ENCODE data around the gene ARID1B.

DNA sequence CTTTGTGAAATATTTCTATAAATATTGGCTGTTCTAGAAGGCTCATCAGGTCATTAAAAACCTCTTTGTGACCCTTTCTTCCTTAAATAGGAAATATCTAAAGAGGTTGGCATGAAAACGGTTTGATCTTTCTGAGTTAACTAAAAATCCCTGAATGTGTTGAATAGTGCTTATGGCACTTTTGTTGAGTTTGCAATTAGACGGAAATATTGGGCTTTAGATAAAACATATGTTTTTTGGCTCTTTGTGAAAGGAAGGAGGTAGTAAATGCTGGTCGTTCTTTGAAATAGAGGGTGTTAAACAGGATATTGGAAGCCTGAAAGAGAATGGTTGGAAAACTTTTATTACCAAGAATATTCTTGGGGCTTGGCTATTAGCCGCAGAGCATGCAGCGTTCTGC, 163.0 kb downstream of the ARID1B start:
- TF ChIP-seq, protein P1, sequence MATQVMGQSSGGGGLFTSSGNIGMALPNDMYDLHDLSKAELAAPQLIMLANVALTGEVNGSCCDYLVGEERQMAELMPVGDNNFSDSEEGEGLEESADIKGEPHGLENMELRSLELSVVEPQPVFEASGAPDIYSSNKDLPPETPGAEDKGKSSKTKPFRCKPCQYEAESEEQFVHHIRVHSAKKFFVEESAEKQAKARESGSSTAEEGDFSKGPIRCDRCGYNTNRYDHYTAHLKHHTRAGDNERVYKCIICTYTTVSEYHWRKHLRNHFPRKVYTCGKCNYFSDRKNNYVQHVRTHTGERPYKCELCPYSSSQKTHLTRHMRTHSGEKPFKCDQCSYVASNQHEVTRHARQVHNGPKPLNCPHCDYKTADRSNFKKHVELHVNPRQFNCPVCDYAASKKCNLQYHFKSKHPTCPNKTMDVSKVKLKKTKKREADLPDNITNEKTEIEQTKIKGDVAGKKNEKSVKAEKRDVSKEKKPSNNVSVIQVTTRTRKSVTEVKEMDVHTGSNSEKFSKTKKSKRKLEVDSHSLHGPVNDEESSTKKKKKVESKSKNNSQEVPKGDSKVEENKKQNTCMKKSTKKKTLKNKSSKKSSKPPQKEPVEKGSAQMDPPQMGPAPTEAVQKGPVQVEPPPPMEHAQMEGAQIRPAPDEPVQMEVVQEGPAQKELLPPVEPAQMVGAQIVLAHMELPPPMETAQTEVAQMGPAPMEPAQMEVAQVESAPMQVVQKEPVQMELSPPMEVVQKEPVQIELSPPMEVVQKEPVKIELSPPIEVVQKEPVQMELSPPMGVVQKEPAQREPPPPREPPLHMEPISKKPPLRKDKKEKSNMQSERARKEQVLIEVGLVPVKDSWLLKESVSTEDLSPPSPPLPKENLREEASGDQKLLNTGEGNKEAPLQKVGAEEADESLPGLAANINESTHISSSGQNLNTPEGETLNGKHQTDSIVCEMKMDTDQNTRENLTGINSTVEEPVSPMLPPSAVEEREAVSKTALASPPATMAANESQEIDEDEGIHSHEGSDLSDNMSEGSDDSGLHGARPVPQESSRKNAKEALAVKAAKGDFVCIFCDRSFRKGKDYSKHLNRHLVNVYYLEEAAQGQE (tag by site-specific recombination; IDR thresholded peaks at IDR 0.05) = no peak
- TF ChIP-seq, protein P2, sequence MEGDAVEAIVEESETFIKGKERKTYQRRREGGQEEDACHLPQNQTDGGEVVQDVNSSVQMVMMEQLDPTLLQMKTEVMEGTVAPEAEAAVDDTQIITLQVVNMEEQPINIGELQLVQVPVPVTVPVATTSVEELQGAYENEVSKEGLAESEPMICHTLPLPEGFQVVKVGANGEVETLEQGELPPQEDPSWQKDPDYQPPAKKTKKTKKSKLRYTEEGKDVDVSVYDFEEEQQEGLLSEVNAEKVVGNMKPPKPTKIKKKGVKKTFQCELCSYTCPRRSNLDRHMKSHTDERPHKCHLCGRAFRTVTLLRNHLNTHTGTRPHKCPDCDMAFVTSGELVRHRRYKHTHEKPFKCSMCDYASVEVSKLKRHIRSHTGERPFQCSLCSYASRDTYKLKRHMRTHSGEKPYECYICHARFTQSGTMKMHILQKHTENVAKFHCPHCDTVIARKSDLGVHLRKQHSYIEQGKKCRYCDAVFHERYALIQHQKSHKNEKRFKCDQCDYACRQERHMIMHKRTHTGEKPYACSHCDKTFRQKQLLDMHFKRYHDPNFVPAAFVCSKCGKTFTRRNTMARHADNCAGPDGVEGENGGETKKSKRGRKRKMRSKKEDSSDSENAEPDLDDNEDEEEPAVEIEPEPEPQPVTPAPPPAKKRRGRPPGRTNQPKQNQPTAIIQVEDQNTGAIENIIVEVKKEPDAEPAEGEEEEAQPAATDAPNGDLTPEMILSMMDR (tag by site-specific recombination; IDR thresholded peaks at IDR 0.05) = no peak
- TF ChIP-seq ZNF37A (tag by site-specific recombination; IDR thresholded peaks at IDR 0.05) (no peak), GLI4 (tag by site-specific recombination; IDR thresholded peaks at IDR 0.05) (no peak), ZNF416 (tag by site-specific recombination; IDR thresholded peaks at IDR 0.05) (no peak)
- TF ChIP-seq, protein P3, sequence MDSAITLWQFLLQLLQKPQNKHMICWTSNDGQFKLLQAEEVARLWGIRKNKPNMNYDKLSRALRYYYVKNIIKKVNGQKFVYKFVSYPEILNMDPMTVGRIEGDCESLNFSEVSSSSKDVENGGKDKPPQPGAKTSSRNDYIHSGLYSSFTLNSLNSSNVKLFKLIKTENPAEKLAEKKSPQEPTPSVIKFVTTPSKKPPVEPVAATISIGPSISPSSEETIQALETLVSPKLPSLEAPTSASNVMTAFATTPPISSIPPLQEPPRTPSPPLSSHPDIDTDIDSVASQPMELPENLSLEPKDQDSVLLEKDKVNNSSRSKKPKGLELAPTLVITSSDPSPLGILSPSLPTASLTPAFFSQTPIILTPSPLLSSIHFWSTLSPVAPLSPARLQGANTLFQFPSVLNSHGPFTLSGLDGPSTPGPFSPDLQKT (IDR thresholded peaks at IDR 0.05; ENCODE audit: borderline replicate concordance, low read depth, low read length) = no peak

All from HEK293 (cell line).